D341Med (cell line): ENCODE results near the gene CYB561A3.

Source experiments
- DNase-seq: peaks from one replicate; pipeline ENCODE4 v3.0.0; 2012; ENCODE audit warnings: low spot score

CYB561A3 gene

GRCh38 chr11:61345170-61345610, 16.5 kb downstream of the CYB561A3 start:
- DNase-seq: peak; percentile 62

GRCh38 chr11:61343792-61344745, 17.6 kb downstream of the CYB561A3 start:
- DNase-seq: no peak

GRCh38 chr11:61342207-61342803, 19.4 kb downstream of the CYB561A3 start:
- no peak for DNase-seq

- no peak for DNase-seq
These were observed 20.0 kb downstream of the CYB561A3 start for GRCh38 chr11:61341706-61342105.

- no peak for DNase-seq
These were observed 20.7 kb downstream of the CYB561A3 start for GRCh38 chr11:61340979-61341378.

GRCh38 chr11:61339490-61339878, 22.2 kb downstream of the CYB561A3 start:
- DNase-seq: no peak

GRCh38 chr11:61338783-61339489, 22.7 kb downstream of the CYB561A3 start:
- no peak for DNase-seq

GRCh38 chr11:61337706-61338470, 23.8 kb downstream of the CYB561A3 start:
- no peak for DNase-seq

GRCh38 chr11:61336171-61336935, 25.3 kb downstream of the CYB561A3 start:
- peak; percentile 90 for DNase-seq

- DNase-seq: no peak
These were observed 26.3 kb downstream of the CYB561A3 start for GRCh38 chr11:61335355-61335710.

GRCh38 chr11:61334434-61335354, 27.0 kb downstream of the CYB561A3 start:
- no peak for DNase-seq

GRCh38 chr11:61333550-61334433, 27.9 kb downstream of the CYB561A3 start:
- DNase-seq: no peak

- DNase-seq: peak; percentile 97
These were observed 28.7 kb downstream of the CYB561A3 start, which contains the start of the genes DDB1 and TKFC for GRCh38 chr11:61332797-61333549. DDB1 (minus strand) TSS chr11:61333105; CDS start chr11:61332968, 137 bp downstream. TKFC (plus strand) TSS chr11:61333228; CDS start chr11:61334729, 1,501 bp downstream.

- peak; percentile 46 for DNase-seq
These were observed 29.3 kb downstream of the CYB561A3 start for GRCh38 chr11:61332281-61332796.

- DNase-seq: no peak
These were observed 30.0 kb downstream of the CYB561A3 start for GRCh38 chr11:61331651-61332050.

- DNase-seq: no peak
These were observed 31.8 kb downstream of the CYB561A3 start for GRCh38 chr11:61329871-61330270.

- no peak for DNase-seq
These were observed 33.3 kb downstream of the CYB561A3 start for GRCh38 chr11:61328351-61328750.

- no peak for DNase-seq
These were observed 34.0 kb downstream of the CYB561A3 start for GRCh38 chr11:61327669-61328071.
